ENCODE data around the gene TSPAN31. TPM values are rescaled to one million over a fixed set of nuclear protein-coding genes. Genes with fewer than 3 reads are reported as not detected.
A peak's percentile ranks its signal among the peaks of the same experiment; 100 is the strongest.

Gene TSPAN31
- total RNA-seq, 1 donor from 2014 or later, result 50.1 TPM

GRCh38 chr12:57735952-57736740 lies 8.7 kb upstream of the TSPAN31 start:
- no peak for DNase-seq (ENCODE audit: low spot score)

- no peak for DNase-seq (ENCODE audit: low spot score)
Measured at GRCh38 chr12:57736741-57737466, 7.9 kb upstream of the TSPAN31 start.

DNA sequence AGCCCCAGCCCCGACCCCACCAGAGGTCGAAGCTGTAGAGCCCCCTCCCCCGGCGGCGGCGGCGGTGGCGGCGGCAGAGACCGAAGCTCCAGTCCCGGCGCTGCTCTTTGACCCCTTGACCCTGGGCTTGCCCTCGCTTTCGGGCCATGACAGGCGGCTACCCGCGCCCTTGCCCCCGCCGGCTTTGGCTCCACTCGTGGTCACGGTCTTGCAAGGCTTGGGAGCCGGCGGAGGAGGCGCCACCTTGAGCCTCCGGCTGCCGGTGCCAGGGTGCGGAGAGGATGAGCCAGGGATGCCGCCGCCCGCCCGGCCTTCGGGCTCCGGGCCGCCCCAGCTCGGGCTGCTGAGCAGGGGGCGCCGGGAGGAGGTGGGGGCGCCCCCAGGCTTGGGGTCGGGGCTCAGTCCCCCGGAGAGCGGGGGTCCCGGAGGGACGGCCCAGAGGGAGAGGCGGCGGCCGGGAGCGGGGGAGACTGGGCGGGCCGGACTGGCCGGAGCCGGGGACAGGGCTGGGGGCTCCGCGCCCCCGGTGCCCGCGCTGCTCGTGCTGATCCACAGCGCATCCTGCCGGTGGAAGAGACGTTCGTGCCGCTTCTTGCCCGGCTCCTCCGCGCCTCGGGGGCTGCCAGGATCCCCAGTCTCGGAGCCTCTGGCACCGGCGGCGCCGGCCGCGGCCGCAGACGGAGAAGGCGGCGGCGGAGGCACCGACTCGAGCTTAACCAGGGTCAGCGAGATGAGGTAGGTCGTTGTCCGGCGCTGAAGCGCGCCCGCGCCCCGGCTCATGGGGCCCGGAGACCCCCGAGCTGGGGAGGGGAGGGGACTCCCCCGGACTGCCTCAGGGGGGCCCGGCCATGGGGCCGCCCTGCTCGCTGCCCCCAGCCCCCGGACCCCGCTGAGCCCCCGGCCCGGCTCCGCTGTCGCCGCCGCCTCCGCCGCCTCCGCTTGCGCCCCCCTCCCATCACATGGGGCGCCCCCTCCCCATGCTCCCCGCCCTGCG lies 7.1 kb upstream of the TSPAN31 start:
- DNase-seq (ENCODE audit: low spot score), result no peak

DNA sequence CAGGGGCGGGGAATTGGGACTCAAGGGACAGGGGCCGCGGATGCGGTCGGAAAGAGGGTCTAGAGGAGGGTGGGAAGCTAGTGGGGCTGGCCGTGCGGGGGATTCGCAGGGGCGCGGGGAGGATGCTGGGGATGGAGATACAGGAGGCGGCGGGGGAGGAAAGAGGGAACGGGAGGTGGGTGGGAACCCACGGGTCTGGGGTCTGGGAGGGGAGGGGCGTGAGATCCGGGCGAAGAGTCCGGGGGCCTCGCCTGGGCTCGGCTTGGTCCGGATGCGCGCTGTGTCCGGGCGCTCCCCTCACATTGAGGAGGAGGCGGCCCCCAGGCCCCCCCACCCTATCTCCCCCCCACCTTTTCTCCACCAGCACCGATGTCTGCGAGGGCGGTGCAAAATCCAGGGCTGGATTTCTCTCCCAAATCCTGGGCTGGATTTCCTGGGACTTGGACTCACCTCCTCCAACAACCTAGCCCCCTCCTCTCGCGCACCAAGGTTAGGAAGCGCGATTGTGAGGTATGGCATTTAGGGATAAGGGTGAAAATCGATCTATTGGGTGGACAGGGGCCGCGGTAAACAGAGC lies 6.1 kb upstream of the TSPAN31 start, which contains the start of gene AGAP2:
TSS of gene AGAP2 (minus strand) at position 82 of the 577 bp plus-strand sequence. CDS start 496 bp downstream, outside the sequence.
- DNase-seq (ENCODE audit: low spot score), result no peak

- no peak for DNase-seq (ENCODE audit: low spot score)
Measured at GRCh38 chr12:57739387-57739786, 5.5 kb upstream of the TSPAN31 start.

GRCh38 chr12:57739914-57740538 lies 4.8 kb upstream of the TSPAN31 start:
- DNase-seq (ENCODE audit: low spot score), result no peak

- no peak for DNase-seq (ENCODE audit: low spot score)
Measured at GRCh38 chr12:57740656-57741412, 4.0 kb upstream of the TSPAN31 start.

GRCh38 chr12:57741413-57741789 lies 3.4 kb upstream of the TSPAN31 start:
- DNase-seq (ENCODE audit: low spot score), result no peak

DNA sequence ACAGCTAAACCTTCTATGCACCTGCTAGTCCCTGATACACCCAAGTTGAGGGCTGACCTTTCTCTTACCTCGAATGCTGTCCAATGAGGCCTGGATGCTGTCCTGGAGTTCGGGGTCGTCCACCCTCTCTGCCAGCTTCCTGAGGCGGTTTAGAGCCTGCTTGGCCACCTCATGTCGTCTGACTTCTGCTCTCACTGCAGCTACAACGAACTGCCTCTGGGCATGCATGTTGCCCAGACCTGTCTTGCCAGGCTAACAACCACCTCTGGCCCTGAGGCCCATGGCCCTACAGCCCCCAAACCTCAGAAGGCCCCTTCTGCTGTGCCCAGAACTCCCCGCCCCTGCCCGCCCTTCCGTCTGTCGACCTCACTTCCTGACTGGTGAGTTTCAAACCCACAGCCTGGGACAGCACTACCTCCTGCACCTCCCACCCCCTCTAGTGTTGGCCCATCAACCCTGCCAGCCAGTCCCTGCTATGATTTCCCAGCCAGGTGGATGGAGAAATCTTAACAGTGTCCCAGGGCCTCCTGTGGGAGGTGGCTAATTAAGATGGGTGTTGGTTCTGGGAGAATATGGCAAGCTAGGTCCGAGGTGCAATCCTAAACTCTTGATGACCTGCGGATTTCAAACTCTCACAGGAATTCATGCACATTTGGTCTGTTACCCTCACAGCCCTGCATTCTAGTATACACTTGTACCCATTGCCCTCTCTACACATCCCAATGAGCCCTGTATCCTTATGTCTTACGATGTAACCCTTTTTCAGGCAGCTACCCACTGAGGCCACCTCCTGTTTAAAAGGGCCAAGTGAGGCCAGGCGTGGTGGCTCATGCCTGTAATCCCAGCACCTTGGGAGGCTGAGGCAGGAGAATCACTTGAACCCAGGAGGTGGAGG lies 2.7 kb upstream of the TSPAN31 start:
- DNase-seq (ENCODE audit: low spot score), result no peak

- no peak for DNase-seq (ENCODE audit: low spot score)
Measured at GRCh38 chr12:57743769-57744168, 1.1 kb upstream of the TSPAN31 start.

- no peak for DNase-seq (ENCODE audit: low spot score)
Measured at GRCh38 chr12:57744194-57744776, 554 bp upstream of the TSPAN31 start.

DNA sequence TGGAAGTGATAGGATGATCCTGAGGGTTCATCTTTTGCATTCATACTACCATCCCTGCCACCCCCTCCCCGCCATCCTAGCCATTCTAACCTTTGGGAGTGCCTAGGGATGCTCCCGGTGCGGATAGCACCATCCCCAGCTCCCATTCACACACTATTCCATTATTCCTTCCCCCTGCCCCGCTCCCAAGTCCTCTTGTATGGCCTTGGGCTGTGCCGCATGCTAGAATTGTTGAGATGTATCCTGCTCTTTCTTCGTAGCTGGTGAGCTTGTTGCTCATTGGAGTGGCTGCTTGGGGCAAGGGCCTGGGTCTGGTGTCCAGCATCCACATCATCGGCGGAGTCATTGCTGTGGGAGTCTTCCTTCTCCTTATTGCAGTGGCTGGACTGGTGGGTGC lies 644 bp downstream of the TSPAN31 start:
- DNase-seq (ENCODE audit: low spot score), result no peak

GRCh38 chr12:57746025-57746424 lies 1.2 kb downstream of the TSPAN31 start:
- no peak for DNase-seq (ENCODE audit: low spot score)

- DNase-seq (ENCODE audit: low spot score), result no peak
Measured at GRCh38 chr12:57749061-57749460, 4.2 kb downstream of the TSPAN31 start.

- no peak for DNase-seq (ENCODE audit: low spot score)
Measured at GRCh38 chr12:57750561-57751431, 6.0 kb downstream of the TSPAN31 start.

DNA sequence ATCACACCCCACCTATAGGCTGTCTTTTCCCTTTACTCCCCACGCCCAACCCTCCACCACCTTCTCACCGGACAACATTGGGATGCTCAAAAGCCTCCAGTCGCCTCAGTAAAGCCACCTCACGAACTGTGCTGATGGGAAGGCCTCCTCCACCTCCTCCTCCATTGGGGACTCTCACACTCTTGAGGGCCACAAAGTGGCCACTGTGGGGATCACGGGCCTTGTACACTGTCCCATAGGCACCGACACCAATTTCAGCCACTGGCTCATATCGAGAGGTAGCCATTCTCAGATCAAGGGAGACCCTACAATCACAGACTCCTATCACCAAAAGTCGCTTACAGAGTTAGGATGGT lies 6.6 kb downstream of the TSPAN31 start:
- no peak for DNase-seq (ENCODE audit: low spot score)

DNA sequence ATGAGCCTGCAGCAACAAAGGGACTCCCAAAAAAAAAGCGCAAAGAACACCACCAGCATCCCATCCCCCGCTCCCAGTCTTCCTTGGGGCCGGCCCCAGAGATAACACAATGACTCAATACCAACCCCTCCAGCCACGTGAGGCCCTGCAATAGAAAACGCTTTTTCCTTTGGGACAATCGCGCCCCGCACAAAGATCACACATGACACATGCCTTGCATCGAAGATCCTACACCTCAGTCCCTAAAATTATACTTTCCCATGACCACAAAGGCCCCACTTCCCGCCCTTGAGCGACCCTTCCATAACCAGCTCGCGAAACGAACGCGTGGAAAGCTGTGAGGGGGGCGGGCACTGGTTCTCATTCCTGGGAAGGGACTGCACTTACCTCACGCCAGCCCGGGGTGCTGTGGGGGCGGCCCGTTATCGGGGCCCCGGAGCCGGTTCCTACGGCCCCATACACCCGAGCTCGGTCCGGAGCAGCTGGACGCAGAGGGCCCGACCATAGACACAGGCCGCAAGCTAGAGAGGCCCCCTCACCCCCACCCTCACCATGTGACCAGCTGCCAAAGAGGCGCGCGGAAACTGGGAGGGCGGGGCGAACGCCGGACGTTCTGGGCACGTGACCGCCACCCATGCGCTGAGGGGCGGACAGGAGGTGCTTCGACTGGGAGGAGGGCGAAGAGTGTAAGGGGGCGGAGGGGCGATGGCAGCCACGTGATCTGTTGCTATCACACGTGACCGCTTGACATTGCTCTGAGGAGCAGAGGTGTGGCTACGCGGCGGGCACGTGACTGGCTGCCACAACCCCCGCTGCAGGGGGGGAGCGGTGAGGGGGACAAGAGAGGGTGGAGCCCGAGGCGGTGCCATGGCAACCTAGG lies 7.2 kb downstream of the TSPAN31 start, which contains the start of gene CDK4:
TSS of gene CDK4 (minus strand) at position 523 of the 880 bp plus-strand sequence. CDS start 593 bp downstream, outside the sequence.
- DNase-seq (ENCODE audit: low spot score), result peak; percentile 100

All from umbilical cord (tissue), 2 donors.